HepG2 (cell line): Measurements from ENCODE around the gene HNRNPL. TPM values are rescaled to one million over a fixed set of nuclear protein-coding genes. Genes with fewer than 3 reads are reported as not detected.

ENCODE experiments used
- ARID5B ChIP-seq: IDR thresholded peaks from 2 replicates; pipeline ENCODE4 v1.4.0; 2020; ENCODE audit warnings: mild to moderate bottlenecking, missing genetic modification reagents
- BHLHE40 ChIP-seq: IDR thresholded peaks from 2 replicates; pipeline ENCODE4 v1.6.1; 2011; ENCODE audit warnings: low read length, improper control_type of control experiment
- DNMT3B ChIP-seq: conservative IDR thresholded peaks from 2 replicates; pipeline ENCODE4 v1.6.1; 2016; ENCODE audit warnings: missing biosample characterization, control low read depth
- HOXD1 ChIP-seq: sonication (generic); formaldehyde crosslinking; IDR thresholded peaks from 2 replicates; pipeline ENCODE4 v1.5.0; 2020; ENCODE audit warnings: missing genetic modification reagents
- IKZF4 ChIP-seq: sonication (generic); formaldehyde crosslinking; IDR thresholded peaks from 2 replicates; pipeline ENCODE4 v1.5.1; 2020; ENCODE audit warnings: borderline replicate concordance, mild to moderate bottlenecking, low read depth, missing genetic modification reagents; ENCODE audit errors: not compliant biosample characterization
- MAF1 ChIP-seq: sonication (generic); formaldehyde crosslinking; IDR thresholded peaks from 2 replicates; pipeline ENCODE4 v1.5.0; 2020; ENCODE audit warnings: missing genetic modification reagents, borderline replicate concordance
- MLX ChIP-seq: IDR thresholded peaks from 2 replicates; pipeline ENCODE4 v1.6.1; 2016
- RBM39 ChIP-seq: fragments of 200-400 bp; formaldehyde crosslinking; IDR thresholded peaks from one replicate; pipeline ENCODE4 v1.6.1; 2018; ENCODE audit warnings: antibody characterized with exemption, mild to moderate bottlenecking, low read depth, low read length; ENCODE audit not compliant: poor library complexity, severe bottlenecking
- ZBTB3 ChIP-seq: sonication (generic); formaldehyde crosslinking; IDR thresholded peaks from 2 replicates; pipeline ENCODE4 v1.4.0; 2020; ENCODE audit warnings: low read depth, mild to moderate bottlenecking, moderate library complexity, missing genetic modification reagents, borderline replicate concordance
- ZC3H13 ChIP-seq: sonication (generic); formaldehyde crosslinking; IDR thresholded peaks from 2 replicates; pipeline ENCODE4 v1.8.1; 2023; ENCODE audit warnings: mild to moderate bottlenecking, missing genetic modification reagents, moderate library complexity
- ZFYVE20 ChIP-seq: sonication (generic); formaldehyde crosslinking; IDR thresholded peaks from 2 replicates; pipeline ENCODE4 v1.8.0; 2023; ENCODE audit warnings: low read depth, mild to moderate bottlenecking, moderate library complexity, missing genetic modification reagents, borderline replicate concordance
- ZSCAN20 ChIP-seq: sonication (generic); formaldehyde crosslinking; IDR thresholded peaks from 2 replicates; pipeline ENCODE4 v1.4.0; 2020; ENCODE audit warnings: missing genetic modification reagents, mild to moderate bottlenecking, borderline replicate concordance
- polyA plus RNA-seq, 8 experiments: library from polyadenylated mRNA; depleted of rRNA in 3 of 8; stranded (reverse) in 7 of 8; unstranded in 1 of 8; fragments of >200 nt; fragmentation: Illumina TruSeq in 4 of 8; extraction: Trizol in 4 of 8; gene quantifications; 2 replicates each; pipeline versions ENCODE4 v1.2.1 to v1.2.3, GENCODE V29; 2011 to 2016; ENCODE audit warnings: low read depth in 4 of 8, missing spikeins in 1 of 8, mixed read lengths in 1 of 8; ENCODE audit not compliant: insufficient read depth in 1 of 8
- total RNA-seq, 5 experiments: library from RNA; depleted of rRNA; stranded (reverse); fragments of >200 nt; fragmentation: Illumina TruSeq; extraction: Trizol; gene quantifications; 2 replicates each; pipeline ENCODE4 v1.2.3, GENCODE V29; 2016; ENCODE audit warnings: low read depth in 1 of 5
- TF ChIP-seq, protein P1 (sequence below): sonication (generic); formaldehyde crosslinking; IDR thresholded peaks from 2 replicates; pipeline ENCODE4 v1.5.0; 2020; ENCODE audit warnings: mild to moderate bottlenecking, missing genetic modification reagents
- TF ChIP-seq, protein P2 (sequence below): sonication (generic); formaldehyde crosslinking; IDR thresholded peaks from 2 replicates; pipeline ENCODE4 v1.4.0; 2020; ENCODE audit warnings: missing genetic modification reagents, low read depth, mild to moderate bottlenecking, borderline replicate concordance
- TF ChIP-seq, protein P3 (sequence below): sonication (generic); formaldehyde crosslinking; IDR thresholded peaks from 2 replicates; pipeline ENCODE4 v1.8.1; 2023; ENCODE audit warnings: mild to moderate bottlenecking, moderate library complexity, missing genetic modification reagents
- TF ChIP-seq, protein P4 (sequence below): sonication (generic); formaldehyde crosslinking; IDR thresholded peaks from 2 replicates; pipeline ENCODE4 v1.5.1; 2020; ENCODE audit warnings: missing genetic modification reagents, mild to moderate bottlenecking, borderline replicate concordance

Gene HNRNPL
- total and polyA plus RNA-seq, 2 of the 13 experiments (the other 11 are each of a cell fraction or from before 2014, with no cell fraction given) = 156 to 278 TPM

DNA sequence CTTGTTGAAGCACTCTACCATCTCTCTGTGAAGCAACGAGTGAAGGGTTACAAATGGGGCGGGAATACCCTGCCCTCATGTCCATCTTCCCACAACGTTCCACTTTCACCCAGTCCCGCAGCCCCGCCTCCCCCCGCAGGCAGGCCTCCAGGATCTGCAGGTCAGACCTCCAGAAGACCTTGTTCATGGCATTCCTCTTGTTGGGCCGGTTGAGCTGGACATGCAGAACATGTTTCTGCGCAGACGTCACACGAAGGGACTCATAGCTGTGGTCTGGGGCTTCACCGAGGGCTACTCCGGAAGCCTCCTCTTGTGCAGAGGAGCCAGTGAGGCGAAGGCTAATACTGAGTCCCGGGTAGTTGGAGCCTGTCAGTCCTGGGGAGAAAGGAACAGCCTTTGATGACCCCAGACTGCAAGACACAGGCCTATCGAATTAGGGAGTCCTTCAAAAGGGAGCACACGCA lies 18.6 kb downstream of the HNRNPL start (continued):
- TF ChIP-seq RBM39 = peak; percentile 36
- no peak for TF ChIP-seq ZFYVE20 (CRISPR knock-in tag)
- no peak; the same call in 1 of the 2 replicates for TF ChIP-seq MAF1
- no peak for TF ChIP-seq ZC3H13 (CRISPR knock-in tag)
- TF ChIP-seq IKZF4 (CRISPR knock-in tag) = no peak
- TF ChIP-seq BHLHE40 = no peak
- no peak for TF ChIP-seq MLX (CRISPR knock-in tag)
- TF ChIP-seq ZBTB3 = no peak
- peak; percentile 24; the same call in 1 of the 2 replicates for TF ChIP-seq ARID5B
- TF ChIP-seq DNMT3B (CRISPR knock-in tag) = no peak
- TF ChIP-seq, protein P1, sequence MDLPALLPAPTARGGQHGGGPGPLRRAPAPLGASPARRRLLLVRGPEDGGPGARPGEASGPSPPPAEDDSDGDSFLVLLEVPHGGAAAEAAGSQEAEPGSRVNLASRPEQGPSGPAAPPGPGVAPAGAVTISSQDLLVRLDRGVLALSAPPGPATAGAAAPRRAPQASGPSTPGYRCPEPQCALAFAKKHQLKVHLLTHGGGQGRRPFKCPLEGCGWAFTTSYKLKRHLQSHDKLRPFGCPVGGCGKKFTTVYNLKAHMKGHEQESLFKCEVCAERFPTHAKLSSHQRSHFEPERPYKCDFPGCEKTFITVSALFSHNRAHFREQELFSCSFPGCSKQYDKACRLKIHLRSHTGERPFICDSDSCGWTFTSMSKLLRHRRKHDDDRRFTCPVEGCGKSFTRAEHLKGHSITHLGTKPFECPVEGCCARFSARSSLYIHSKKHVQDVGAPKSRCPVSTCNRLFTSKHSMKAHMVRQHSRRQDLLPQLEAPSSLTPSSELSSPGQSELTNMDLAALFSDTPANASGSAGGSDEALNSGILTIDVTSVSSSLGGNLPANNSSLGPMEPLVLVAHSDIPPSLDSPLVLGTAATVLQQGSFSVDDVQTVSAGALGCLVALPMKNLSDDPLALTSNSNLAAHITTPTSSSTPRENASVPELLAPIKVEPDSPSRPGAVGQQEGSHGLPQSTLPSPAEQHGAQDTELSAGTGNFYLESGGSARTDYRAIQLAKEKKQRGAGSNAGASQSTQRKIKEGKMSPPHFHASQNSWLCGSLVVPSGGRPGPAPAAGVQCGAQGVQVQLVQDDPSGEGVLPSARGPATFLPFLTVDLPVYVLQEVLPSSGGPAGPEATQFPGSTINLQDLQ = no peak; the same call in 1 of the 2 replicates
- TF ChIP-seq, protein P2, sequence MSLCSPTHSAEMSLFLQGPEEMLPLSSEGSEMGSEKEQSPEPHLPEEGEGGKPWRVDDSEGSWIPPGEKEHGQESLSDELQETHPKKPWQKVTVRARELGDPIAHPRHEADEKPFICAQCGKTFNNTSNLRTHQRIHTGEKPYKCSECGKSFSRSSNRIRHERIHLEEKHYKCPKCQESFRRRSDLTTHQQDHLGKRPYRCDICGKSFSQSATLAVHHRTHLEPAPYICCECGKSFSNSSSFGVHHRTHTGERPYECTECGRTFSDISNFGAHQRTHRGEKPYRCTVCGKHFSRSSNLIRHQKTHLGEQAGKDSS (CRISPR knock-in tag) = 0 out of 2 replicates have a peak, but pooled peaks have one; percentile 15
- TF ChIP-seq, protein P3, sequence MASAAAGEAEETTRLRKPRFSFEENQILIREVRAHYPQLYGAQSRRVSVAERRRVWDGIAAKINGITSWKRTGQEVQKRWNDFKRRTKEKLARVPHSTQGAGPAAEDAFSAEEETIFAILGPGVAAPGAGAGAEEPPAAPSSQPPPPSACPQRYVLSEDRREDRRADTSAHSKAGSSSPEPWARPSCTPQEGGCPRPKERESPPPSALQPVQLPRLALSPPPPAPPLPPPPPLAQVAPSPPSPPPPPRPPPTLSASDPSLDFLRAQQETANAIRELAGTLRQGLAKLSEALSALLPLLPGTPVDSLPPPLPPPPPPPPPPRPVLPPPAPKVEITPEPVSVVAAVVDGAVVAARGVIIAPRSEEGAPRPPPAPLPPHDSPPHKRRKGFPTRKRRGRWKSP (CRISPR knock-in tag) = no peak
- 0 out of 2 replicates have a peak, but pooled peaks have one; percentile 8 for TF ChIP-seq HOXD1 (CRISPR knock-in tag)
- TF ChIP-seq, protein P4, sequence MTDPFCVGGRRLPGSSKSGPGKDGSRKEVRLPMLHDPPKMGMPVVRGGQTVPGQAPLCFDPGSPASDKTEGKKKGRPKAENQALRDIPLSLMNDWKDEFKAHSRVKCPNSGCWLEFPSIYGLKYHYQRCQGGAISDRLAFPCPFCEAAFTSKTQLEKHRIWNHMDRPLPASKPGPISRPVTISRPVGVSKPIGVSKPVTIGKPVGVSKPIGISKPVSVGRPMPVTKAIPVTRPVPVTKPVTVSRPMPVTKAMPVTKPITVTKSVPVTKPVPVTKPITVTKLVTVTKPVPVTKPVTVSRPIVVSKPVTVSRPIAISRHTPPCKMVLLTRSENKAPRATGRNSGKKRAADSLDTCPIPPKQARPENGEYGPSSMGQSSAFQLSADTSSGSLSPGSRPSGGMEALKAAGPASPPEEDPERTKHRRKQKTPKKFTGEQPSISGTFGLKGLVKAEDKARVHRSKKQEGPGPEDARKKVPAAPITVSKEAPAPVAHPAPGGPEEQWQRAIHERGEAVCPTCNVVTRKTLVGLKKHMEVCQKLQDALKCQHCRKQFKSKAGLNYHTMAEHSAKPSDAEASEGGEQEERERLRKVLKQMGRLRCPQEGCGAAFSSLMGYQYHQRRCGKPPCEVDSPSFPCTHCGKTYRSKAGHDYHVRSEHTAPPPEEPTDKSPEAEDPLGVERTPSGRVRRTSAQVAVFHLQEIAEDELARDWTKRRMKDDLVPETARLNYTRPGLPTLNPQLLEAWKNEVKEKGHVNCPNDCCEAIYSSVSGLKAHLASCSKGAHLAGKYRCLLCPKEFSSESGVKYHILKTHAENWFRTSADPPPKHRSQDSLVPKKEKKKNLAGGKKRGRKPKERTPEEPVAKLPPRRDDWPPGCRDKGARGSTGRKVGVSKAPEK (CRISPR knock-in tag) = no peak
- TF ChIP-seq ZSCAN20 = no peak
